HEK293 (cell line): ENCODE measurements around the gene TTLL3.

Experiments used
- HOXA7 ChIP-seq: sonication (generic); formaldehyde crosslinking; IDR thresholded peaks from 2 replicates; pipeline ENCODE4 v1.8.1; 2022; ENCODE audit warnings: missing genetic modification reagents, borderline replicate concordance
- OSR2 ChIP-seq: fragments of 450-650 bp; formaldehyde crosslinking; IDR thresholded peaks from 2 replicates; pipeline ENCODE4 v1.5.1; 2016; ENCODE audit warnings: missing biosample characterization, missing genetic modification characterization
- PRDM2 ChIP-seq: fragments of 450-650 bp; formaldehyde crosslinking; IDR thresholded peaks from 2 replicates; pipeline ENCODE4 v1.5.1; 2016; ENCODE audit warnings: missing biosample characterization, missing genetic modification characterization, borderline replicate concordance
- TCF7L2 ChIP-seq: IDR thresholded peaks from 2 replicates; pipeline ENCODE4 v1.6.1; 2011; ENCODE audit warnings: low read depth, mild to moderate bottlenecking, inconsistent platforms, low read length, moderate library complexity, borderline replicate concordance
- TRIM28 ChIP-seq: IDR thresholded peaks from 2 replicates; pipeline ENCODE4 v1.6.1; 2011; ENCODE audit warnings: low read length, control low read depth, borderline replicate concordance
- WT1 ChIP-seq: fragments of 450-650 bp; formaldehyde crosslinking; IDR thresholded peaks from 2 replicates; pipeline ENCODE4 v1.5.1; 2016; ENCODE audit warnings: missing biosample characterization, missing genetic modification characterization
- ZBTB26 ChIP-seq: fragments of 450-650 bp; formaldehyde crosslinking; optimal IDR thresholded peaks from 2 replicates; pipeline ENCODE3; 2016; ENCODE audit warnings: missing biosample characterization, mild to moderate bottlenecking, missing genetic modification characterization
- ZBTB44 ChIP-seq: fragments of 450-650 bp; IDR thresholded peaks from 2 replicates; pipeline ENCODE4 v1.5.1; 2018; ENCODE audit warnings: missing biosample characterization, mild to moderate bottlenecking, missing genetic modification characterization
- ZFP3 ChIP-seq: fragments of 450-650 bp; formaldehyde crosslinking; IDR thresholded peaks from 2 replicates; pipeline ENCODE4 v1.5.1; 2016; ENCODE audit warnings: low read depth, missing biosample characterization, missing genetic modification characterization
- ZFP69B ChIP-seq: fragments of 450-650 bp; formaldehyde crosslinking; IDR thresholded peaks from 2 replicates; pipeline ENCODE4 v1.5.1; 2016; ENCODE audit warnings: missing biosample characterization, missing genetic modification characterization
- ZNF121 ChIP-seq: fragments of 450-650 bp; formaldehyde crosslinking; IDR thresholded peaks from 2 replicates; pipeline ENCODE4 v1.5.1; 2016; ENCODE audit warnings: missing biosample characterization, missing genetic modification characterization
- ZNF335 ChIP-seq: fragments of 450-650 bp; formaldehyde crosslinking; conservative IDR thresholded peaks from 2 replicates; pipeline ENCODE4 v1.5.1; 2016; ENCODE audit warnings: missing biosample characterization, missing genetic modification characterization
- ZNF391 ChIP-seq: fragments of 450-650 bp; formaldehyde crosslinking; IDR thresholded peaks from 2 replicates; pipeline ENCODE4 v1.5.1; 2016; ENCODE audit warnings: low read depth, missing biosample characterization, missing genetic modification characterization, borderline replicate concordance
- ZNF610 ChIP-seq: fragments of 450-650 bp; formaldehyde crosslinking; IDR thresholded peaks from 2 replicates; pipeline ENCODE4 v1.5.1; 2016; ENCODE audit warnings: missing biosample characterization, missing genetic modification characterization, borderline replicate concordance
- ZNF677 ChIP-seq: fragments of 450-650 bp; IDR thresholded peaks from 2 replicates; pipeline ENCODE4 v1.5.0; 2018; ENCODE audit warnings: missing biosample characterization, mild to moderate bottlenecking, missing genetic modification characterization, moderate library complexity
- ZNF768 ChIP-seq: fragments of 450-650 bp; formaldehyde crosslinking; IDR thresholded peaks from 2 replicates; pipeline ENCODE4 v1.5.1; 2018; ENCODE audit warnings: missing biosample characterization, mild to moderate bottlenecking, missing genetic modification characterization
- ZSCAN16 ChIP-seq: fragments of 450-650 bp; formaldehyde crosslinking; IDR thresholded peaks from 2 replicates; pipeline ENCODE4 v1.5.1; 2016; ENCODE audit warnings: missing biosample characterization, missing genetic modification characterization
- TF ChIP-seq, protein P1 (sequence below): fragments of 450-650 bp; formaldehyde crosslinking; IDR thresholded peaks from 2 replicates; pipeline ENCODE4 v1.5.1; 2016; ENCODE audit warnings: missing biosample characterization, missing genetic modification characterization
- TF ChIP-seq, protein P2 (sequence below): fragments of 450-650 bp; formaldehyde crosslinking; IDR thresholded peaks from 2 replicates; pipeline ENCODE4 v1.5.1; 2017; ENCODE audit warnings: missing biosample characterization, missing genetic modification characterization
- TF ChIP-seq, protein P3 (sequence below): fragments of 450-650 bp; formaldehyde crosslinking; IDR thresholded peaks from 2 replicates; pipeline ENCODE4 v1.5.1; 2016; ENCODE audit warnings: missing biosample characterization, missing genetic modification characterization

TTLL3 gene

GRCh38 chr3:9781978-9782603 lies 28.0 kb upstream of the TTLL3 start (continued):
- TF ChIP-seq, protein P1, sequence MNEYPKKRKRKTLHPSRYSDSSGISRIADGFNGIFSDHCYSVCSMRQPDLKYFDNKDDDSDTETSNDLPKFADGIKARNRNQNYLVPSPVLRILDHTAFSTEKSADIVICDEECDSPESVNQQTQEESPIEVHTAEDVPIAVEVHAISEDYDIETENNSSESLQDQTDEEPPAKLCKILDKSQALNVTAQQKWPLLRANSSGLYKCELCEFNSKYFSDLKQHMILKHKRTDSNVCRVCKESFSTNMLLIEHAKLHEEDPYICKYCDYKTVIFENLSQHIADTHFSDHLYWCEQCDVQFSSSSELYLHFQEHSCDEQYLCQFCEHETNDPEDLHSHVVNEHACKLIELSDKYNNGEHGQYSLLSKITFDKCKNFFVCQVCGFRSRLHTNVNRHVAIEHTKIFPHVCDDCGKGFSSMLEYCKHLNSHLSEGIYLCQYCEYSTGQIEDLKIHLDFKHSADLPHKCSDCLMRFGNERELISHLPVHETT (tag by site-specific recombination) = no peak
- TF ChIP-seq ZNF677 (no peak), OSR2 (tag by site-specific recombination) (peak; percentile 68), ZNF391 (tag by site-specific recombination) (no peak), ZNF335 (0 out of 2 replicates have a peak, but pooled peaks have one; percentile 21), ZBTB44 (no peak), ZSCAN16 (tag by site-specific recombination) (no peak), ZNF121 (tag by site-specific recombination) (peak; percentile 78; the same call in 1 of the 2 replicates), TRIM28 (no peak), PRDM2 (tag by site-specific recombination) (no peak), ZNF610 (tag by site-specific recombination) (no peak), WT1 (tag by site-specific recombination) (peak; percentile 35; the same call in 1 of the 2 replicates), ZFP3 (tag by site-specific recombination) (no peak), ZBTB26 (no peak), ZNF768 (tag by site-specific recombination) (no peak), HOXA7 (CRISPR knock-in tag) (no peak), TCF7L2 (no peak), ZFP69B (peak; percentile 54; the same call in 1 of the 2 replicates)
- TF ChIP-seq, protein P2, sequence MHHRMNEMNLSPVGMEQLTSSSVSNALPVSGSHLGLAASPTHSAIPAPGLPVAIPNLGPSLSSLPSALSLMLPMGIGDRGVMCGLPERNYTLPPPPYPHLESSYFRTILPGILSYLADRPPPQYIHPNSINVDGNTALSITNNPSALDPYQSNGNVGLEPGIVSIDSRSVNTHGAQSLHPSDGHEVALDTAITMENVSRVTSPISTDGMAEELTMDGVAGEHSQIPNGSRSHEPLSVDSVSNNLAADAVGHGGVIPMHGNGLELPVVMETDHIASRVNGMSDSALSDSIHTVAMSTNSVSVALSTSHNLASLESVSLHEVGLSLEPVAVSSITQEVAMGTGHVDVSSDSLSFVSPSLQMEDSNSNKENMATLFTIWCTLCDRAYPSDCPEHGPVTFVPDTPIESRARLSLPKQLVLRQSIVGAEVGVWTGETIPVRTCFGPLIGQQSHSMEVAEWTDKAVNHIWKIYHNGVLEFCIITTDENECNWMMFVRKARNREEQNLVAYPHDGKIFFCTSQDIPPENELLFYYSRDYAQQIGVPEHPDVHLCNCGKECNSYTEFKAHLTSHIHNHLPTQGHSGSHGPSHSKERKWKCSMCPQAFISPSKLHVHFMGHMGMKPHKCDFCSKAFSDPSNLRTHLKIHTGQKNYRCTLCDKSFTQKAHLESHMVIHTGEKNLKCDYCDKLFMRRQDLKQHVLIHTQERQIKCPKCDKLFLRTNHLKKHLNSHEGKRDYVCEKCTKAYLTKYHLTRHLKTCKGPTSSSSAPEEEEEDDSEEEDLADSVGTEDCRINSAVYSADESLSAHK (tag by site-specific recombination) = no peak
- TF ChIP-seq, protein P3, sequence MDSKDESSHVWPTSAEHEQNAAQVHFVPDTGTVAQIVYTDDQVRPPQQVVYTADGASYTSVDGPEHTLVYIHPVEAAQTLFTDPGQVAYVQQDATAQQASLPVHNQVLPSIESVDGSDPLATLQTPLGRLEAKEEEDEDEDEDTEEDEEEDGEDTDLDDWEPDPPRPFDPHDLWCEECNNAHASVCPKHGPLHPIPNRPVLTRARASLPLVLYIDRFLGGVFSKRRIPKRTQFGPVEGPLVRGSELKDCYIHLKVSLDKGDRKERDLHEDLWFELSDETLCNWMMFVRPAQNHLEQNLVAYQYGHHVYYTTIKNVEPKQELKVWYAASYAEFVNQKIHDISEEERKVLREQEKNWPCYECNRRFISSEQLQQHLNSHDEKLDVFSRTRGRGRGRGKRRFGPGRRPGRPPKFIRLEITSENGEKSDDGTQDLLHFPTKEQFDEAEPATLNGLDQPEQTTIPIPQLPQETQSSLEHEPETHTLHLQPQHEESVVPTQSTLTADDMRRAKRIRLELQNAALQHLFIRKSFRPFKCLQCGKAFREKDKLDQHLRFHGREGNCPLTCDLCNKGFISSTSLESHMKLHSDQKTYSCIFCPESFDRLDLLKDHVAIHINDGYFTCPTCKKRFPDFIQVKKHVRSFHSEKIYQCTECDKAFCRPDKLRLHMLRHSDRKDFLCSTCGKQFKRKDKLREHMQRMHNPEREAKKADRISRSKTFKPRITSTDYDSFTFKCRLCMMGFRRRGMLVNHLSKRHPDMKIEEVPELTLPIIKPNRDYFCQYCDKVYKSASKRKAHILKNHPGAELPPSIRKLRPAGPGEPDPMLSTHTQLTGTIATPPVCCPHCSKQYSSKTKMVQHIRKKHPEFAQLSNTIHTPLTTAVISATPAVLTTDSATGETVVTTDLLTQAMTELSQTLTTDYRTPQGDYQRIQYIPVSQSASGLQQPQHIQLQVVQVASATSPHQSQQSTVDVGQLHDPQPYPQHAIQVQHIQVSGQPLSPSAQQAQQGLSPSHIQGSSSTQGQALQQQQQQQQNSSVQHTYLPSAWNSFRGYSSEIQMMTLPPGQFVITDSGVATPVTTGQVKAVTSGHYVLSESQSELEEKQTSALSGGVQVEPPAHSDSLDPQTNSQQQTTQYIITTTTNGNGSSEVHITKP = no peak
